ENCODE results near the gene KIRREL3. TPM values are rescaled to one million over a fixed set of nuclear protein-coding genes. Genes with fewer than 3 reads are reported as not detected.
A peak's percentile ranks its signal among the peaks of the same experiment; 100 is the strongest.

Gene KIRREL3
- total RNA-seq (1 to 10 TPM; 1.1 TPM), polyA plus RNA-seq (ENCODE audit: insufficient read depth, low read depth, low replicate concordance) (1.0 TPM)
- long read RNA-seq, donor 1: 0 reads
- long read RNA-seq, donor 2: 0 reads

- H3K9me3 ChIP-seq: no peaks in the 10 kb centered on the region
- H3K36me3 ChIP-seq (ENCODE audit: low read depth, missing control alignments): no peaks in the 10 kb centered on the region
- WGBS, 2 donors: 0 to 2% methylated on average over 37 to 42 of the region's 42 CpGs
- peaks cover 5% of the 10 kb centered on the region for H3K4me1 ChIP-seq
- H3K4me3 ChIP-seq: no peak within 1 kb of the TSS
- no peaks in the 10 kb centered on the region for H3K27me3 ChIP-seq
- DNase-seq: peak; percentile 20
- no peak within 1 kb of the TSS for H3K27ac ChIP-seq
- intact Hi-C loops (cut with DNase I; ENCODE audit: low total_unique reads): no loop called here
- TF ChIP-seq CTCF (IDR thresholded peaks at IDR 0.05) (no peak), POLR2A (IDR thresholded peaks at IDR 0.05) (no peak)
Observed at GRCh38 chr11:127000291-127000968, at the start of gene KIRREL3. Gene KIRREL3 (minus strand): TSS chr11:127000770.

- WGBS, 2 donors: 89 to 90% methylated on average over 1 of the region's 1 CpG
- Histone ChIP-seq H3K36me3 (ENCODE audit: low read depth, missing control alignments) (no peaks in the 10 kb centered on the region), H3K4me1 (no peaks in the 10 kb centered on the region), H3K9me3 (no peaks in the 10 kb centered on the region), H3K4me3 (no peak overlapping the region), H3K27me3 (no peaks in the 10 kb centered on the region), H3K27ac (no peak overlapping the region)
- no peak for DNase-seq
- TF ChIP-seq CTCF (IDR thresholded peaks at IDR 0.05): no peak
- TF ChIP-seq POLR2A (IDR thresholded peaks at IDR 0.05): no peak
- intact Hi-C loops (cut with DNase I; ENCODE audit: low total_unique reads): no loop called here
Observed at GRCh38 chr11:127050186-127050585, 49.6 kb upstream of the KIRREL3 start.

- no peak overlapping the region for H3K27ac ChIP-seq
- no peaks in the 10 kb centered on the region for H3K9me3 ChIP-seq
- 76% methylated on average over 2 of the region's 2 CpGs for WGBS, 2 donors
- H3K4me1 ChIP-seq: no peaks in the 10 kb centered on the region
- no peaks in the 10 kb centered on the region for H3K27me3 ChIP-seq
- H3K4me3 ChIP-seq: no peak overlapping the region
- TF ChIP-seq CTCF (IDR thresholded peaks at IDR 0.05) (no peak), POLR2A (IDR thresholded peaks at IDR 0.05) (no peak)
- DNase-seq: no peak
- no peaks in the 10 kb centered on the region for H3K36me3 ChIP-seq (ENCODE audit: low read depth, missing control alignments)
- intact Hi-C loops (cut with DNase I; ENCODE audit: low total_unique reads): no loop called here
Observed at GRCh38 chr11:127049486-127049885, 48.9 kb upstream of the KIRREL3 start.

GRCh38 chr11:127044535-127044934, 44.0 kb upstream of the KIRREL3 start:
- 67 to 76% methylated on average over 1 of the region's 1 CpG for WGBS, 2 donors
- intact Hi-C loops (cut with DNase I; ENCODE audit: low total_unique reads): no loop called here
- Histone ChIP-seq H3K9me3 (no peaks in the 10 kb centered on the region), H3K4me3 (no peak overlapping the region), H3K27ac (no peak overlapping the region), H3K27me3 (no peaks in the 10 kb centered on the region), H3K36me3 (ENCODE audit: low read depth, missing control alignments) (no peaks in the 10 kb centered on the region), H3K4me1 (no peaks in the 10 kb centered on the region)
- TF ChIP-seq POLR2A (IDR thresholded peaks at IDR 0.05): no peak
- TF ChIP-seq CTCF (IDR thresholded peaks at IDR 0.05): no peak
- DNase-seq: no peak

- no peaks in the 10 kb centered on the region for H3K4me1 ChIP-seq
- no peaks in the 10 kb centered on the region for H3K27me3 ChIP-seq
- intact Hi-C loops (cut with DNase I; ENCODE audit: low total_unique reads): no loop called here
- H3K4me3 ChIP-seq: no peak overlapping the region
- H3K9me3 ChIP-seq: no peaks in the 10 kb centered on the region
- 74 to 80% methylated on average over 1 of the region's 1 CpG for WGBS, 2 donors
- no peaks in the 10 kb centered on the region for H3K36me3 ChIP-seq (ENCODE audit: low read depth, missing control alignments)
- no peak overlapping the region for H3K27ac ChIP-seq
- no peak for DNase-seq
- TF ChIP-seq POLR2A (IDR thresholded peaks at IDR 0.05): no peak
- TF ChIP-seq CTCF (IDR thresholded peaks at IDR 0.05): no peak
Observed at GRCh38 chr11:127042445-127042844, 41.9 kb upstream of the KIRREL3 start.

All from testis (tissue), 5 donors.